ENCODE results near the gene LEMD3.
A peak's percentile ranks its signal among the peaks of the same experiment; 100 is the strongest.

Gene LEMD3

GRCh38 chr12:65169320-65170208 is at the start of gene LEMD3:
Gene LEMD3 (plus strand): TSS chr12:65169583. CDS start chr12:65169597, 14 bp downstream.
- DNase-seq: peak; percentile 99

DNA sequence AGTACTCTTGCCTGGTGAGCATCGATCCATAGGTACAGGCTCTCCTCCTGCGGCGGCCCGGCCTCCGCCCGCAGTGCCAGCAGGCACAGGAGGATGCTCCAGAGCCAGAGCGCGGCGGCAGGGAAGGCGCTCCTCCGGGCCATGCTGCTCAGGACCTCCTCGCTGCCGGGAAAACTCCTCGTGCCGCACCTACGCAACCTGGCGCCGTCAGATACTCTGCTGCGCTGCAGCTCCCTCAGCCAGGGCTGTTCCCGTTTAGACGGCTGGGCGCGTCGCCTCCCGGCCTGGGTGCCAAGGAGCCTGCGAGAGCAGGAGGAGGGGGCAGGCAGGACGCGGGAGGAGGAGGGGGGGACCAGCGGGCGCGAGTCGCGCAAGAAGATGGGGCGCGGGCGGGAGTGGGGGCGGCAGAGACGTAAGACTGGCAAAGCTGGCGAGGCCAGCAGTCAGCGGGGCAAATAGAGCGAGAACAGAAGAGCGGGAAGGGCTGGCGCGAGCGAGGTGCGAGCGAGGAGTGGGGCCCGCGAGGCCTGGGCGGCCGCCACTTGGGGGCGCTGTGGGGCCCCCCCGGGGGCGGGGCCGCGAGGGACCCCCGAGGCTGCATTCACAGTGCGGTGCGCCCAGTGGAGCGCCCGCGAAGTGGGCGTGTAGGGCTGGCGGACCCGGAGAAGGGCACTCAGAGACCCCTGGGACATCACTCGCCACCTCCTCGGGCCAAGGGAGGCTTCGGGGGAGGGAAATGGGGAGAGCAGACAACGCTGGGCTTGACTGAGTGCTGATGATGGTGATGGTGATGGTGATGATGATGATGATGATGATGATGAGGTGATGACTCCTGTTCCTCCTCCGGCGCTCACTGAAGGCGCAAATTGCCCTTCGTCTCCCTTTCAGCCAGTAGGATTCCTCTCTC is 48.1 kb upstream of the LEMD3 start, which contains the start of gene WIF1:
WIF1 (minus strand) TSS at position 257 of the 907 bp plus-strand sequence; CDS start at position 143, 114 bp downstream.
- no peak for DNase-seq

DNA sequence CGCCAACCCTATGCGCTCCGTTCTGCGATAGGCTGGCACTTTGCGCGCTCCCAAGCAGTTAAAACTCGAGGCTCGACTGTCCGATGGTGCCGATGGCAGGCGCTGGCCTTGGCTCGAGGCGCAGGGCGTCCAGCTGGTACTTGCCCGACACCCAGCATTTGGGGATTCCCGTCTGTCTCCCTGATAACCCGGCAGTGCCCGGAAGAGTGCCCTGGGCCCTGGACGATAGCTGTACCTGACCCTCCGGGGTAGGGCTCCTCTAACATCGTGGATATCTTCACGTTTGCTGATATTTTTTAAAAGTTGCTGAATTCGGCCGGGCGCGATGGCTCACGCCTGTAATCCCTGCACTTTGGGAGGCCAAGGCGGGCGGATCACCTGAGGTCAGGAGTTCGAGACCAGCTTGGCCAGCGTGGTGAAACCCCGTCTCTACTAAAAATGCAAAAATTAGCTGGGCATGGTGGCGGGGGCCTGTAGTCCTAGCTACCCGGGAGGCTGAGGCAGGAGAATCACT is 47.4 kb upstream of the LEMD3 start:
- DNase-seq: no peak

- no peak for DNase-seq
Measured at GRCh38 chr12:65122703-65123102, 46.7 kb upstream of the LEMD3 start.

DNA sequence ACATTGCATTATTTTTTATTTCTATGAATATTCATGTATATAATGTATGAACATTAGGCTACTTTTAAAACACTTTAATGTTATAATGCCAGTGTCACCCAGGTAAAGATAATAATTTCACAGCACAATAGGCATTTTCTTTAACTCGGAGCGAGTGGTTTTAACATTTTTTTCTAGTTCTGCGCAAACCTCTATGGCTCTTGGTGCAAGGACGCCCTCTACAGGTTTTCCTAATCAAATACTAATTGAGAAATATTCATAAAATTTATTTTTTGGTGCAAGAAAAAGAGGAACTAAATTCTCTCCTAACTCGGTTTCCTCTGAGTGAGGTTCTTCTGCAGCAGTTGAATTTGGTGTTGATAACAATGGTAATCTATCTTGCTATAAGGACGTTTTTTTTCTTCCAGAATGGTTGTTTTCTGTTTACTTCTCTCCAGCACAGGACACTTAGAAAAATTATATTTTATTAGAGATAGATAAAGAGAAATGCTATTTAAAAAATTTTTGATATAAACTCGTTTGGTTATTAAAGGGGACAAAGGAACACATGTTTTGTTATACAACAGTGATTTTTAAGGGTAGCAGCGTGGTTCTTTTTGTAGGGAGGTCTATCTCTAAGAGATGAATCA is 45.8 kb upstream of the LEMD3 start:
- DNase-seq: peak; percentile 64

DNA sequence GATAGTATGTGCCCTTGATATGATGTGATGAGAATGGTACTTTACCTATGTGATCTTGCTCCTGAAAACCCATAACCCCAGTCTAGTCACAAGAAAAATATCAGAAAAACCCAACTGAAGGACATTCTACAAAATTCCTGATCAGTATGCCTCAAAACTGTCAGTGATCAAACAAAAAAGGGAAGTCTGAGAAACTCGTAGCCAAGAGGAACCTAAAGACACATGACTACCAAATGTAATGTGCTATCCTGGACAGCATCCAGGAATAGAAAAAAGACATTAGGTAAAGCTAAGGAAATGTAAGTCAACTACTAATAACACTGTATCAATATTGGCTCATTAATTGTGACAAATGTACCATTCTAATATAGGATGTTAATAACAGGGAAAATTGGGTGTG is 44.1 kb upstream of the LEMD3 start:
- no peak for DNase-seq

DNA sequence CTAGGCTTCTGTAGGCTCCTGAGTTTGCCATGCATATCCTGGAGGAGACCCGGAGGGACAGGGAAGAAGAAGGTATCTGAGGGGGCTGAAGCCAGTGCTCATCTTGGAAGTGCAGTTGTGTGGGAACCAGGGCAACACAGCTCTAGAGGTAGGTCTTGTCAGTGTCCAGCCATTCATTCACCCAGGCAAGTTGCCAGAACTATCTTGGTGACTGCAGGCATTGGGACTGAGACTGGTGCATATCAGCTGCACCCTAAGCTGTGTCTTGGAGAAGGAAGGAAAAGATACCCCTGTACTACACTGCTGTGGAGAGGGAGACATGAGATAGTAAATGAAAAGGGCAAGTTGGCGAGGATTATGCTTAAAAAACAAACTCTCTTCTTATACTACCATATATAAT is 43.4 kb upstream of the LEMD3 start:
- no peak for DNase-seq

GRCh38 chr12:65126482-65126881 is 42.9 kb upstream of the LEMD3 start:
- no peak for DNase-seq

DNA sequence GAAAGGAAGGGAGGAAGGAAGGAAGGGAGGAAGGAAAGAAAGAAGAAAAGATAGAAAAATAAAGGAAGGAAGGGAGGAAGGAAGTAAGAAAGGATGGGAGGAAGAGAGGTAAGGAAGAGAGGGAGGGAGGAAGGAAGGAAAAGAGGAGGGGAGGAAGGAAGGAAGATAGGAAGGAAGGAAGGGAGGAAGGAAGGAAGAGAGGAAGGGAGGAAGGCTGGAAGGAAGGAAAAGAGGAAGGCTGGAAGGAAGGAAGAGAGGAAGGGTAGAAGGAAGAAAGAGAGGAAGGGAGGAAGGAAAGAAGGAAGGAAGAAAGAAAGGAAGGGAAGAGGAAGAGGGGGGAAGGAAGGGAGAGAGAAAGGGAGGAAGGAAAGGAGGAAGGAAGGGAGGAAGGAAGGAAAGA is 35.5 kb upstream of the LEMD3 start:
- DNase-seq: no peak

- DNase-seq: no peak
Measured at GRCh38 chr12:65139389-65139788, 30.0 kb upstream of the LEMD3 start.

GRCh38 chr12:65140738-65141137 is 28.6 kb upstream of the LEMD3 start:
- no peak for DNase-seq

DNA sequence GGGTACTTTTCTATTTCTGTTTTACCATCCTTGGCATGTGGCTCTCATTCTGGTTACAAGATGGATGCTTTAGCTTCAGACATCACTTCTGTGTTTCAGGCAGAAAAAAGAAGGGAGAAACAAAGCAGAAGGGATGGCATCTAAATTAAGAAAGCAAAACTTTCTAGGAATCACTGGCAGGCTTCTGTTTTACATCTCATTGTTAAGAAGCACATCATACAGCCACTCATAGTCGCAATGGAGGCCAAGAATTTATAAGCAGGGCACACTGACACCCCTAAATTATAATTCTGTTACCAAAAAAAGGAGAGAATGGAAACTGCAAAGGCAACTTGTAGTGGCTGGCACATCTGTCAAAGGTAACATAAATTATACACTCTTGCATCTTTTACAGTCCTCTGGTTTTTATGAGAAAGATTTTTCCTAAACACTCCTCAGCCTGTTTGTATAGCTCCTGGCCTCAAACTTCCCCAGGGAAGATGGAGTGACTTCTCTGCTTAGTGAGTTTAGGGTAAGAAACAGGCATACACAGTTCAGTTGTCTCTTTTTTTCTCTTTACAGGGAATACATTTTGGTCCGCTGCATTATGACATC is 22.0 kb upstream of the LEMD3 start:
- DNase-seq: no peak

DNA sequence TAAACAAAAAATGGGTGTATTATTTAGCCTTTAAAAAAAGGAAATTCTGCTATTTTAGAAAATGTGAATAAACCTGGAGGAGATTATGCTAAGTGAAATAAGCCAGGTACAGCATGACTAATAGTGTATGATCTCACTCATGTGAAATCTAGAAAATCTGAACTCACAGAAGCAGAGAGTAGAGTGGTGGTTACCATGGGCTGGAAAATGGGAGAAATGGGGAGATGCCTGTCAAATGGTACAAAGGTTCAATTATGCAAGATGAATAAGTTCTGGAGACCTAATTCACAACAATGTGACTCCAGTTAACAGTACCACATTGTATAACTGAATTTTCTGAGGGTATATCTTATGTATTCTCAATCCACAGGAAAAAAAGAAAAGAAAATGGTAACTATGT is 17.4 kb upstream of the LEMD3 start:
- DNase-seq: no peak

DNA sequence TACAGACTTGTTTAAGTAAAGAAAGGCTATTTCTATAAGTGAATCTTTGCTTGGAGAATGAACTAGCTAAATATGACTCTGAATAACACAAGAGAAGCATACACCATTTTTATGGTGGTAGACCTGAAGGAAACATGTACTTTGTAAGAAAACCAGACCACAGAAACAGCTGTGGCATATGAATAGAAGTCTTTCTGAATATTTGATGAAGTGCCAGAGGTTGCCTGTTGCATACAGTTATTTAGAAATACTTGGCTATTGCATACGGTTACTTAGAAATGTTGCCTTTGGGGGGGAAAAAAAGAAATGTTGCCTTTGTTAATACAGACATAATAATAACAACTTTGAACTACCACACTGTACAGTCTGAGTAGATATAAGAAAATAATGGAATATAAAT is 16.8 kb upstream of the LEMD3 start:
- no peak for DNase-seq

GRCh38 chr12:65155784-65156183 is 13.6 kb upstream of the LEMD3 start:
- no peak for DNase-seq

DNA sequence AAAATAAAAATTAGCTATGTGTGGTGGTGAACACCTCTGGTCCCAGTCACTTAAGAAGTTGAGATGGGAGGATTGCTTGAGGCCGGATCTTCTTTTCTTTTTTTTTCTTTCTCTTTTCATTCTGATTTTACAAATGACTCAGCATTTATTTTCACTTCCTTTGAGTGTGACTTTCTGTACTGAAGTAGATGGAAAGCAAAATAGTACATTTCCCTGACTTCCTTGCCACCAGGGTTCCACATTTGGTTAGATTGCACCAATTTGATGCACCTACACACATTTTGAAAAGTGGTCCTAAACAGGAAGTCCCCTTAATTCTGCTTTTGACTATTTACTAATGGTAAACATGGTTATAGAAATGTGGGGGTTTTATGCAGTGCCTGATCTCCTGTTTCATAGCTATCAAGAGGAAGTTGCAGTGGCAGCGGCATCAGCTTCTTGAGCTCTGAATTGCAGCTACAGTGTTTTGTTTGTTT is 13.0 kb upstream of the LEMD3 start:
- DNase-seq: no peak

DNA sequence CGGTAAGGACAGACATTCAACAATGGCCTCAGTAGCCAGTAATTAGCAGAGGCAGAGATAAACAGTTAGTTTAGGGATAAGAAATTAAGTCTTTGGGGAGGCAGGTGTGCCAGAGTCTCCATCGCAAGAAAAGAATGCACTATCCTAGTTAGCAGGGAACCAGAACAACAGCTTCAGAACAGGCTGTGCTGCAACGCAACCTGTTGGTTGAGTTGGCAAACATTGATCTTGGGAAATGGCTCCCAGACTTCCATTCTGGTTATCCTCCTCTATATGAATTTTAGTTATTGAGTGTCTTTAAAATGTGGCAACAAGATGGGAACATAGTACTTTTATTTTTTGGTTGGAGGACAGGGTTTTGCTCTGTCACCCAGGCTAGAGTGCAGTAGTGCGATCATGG is 12.3 kb upstream of the LEMD3 start:
- peak; percentile 6 for DNase-seq

DNA sequence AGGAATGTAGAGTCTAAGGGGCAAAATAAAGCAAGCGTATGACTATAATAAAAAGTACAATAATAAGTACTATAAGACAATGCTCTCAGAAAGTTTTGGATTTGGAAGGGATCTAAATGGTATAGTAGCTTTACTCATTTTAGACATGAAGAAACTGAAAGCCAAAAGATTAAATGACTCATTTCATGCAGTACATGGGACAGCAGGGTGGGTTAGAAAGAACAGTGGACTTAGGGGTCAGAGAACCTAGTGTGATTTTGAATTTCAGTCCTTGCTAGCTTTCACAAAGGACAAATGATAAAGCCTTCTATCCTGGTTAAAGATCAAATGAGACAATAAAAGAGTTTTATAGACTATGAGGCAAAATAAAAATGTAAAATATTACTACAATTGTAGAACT is 6.8 kb upstream of the LEMD3 start:
- DNase-seq: no peak

DNA sequence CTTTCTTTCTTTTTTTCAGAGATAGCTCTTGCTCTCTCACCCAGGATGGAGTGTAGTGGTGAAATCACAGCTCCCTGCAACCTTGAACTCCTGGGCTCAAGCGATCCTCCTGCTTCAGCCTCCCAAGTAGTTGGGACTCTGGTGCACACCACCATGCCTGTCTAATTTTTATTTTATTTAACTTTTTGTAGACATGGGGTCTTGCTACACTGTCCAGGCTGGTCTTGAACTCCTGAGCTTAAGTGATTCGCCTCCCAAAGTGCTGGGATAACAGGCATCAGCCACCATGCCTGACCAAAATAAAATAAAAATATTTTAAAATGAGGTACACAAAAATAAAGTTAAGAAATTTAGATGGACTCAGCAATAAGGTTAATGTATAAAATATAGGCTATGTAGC is 5.1 kb upstream of the LEMD3 start:
- no peak for DNase-seq

GRCh38 chr12:65164774-65165173 is 4.6 kb upstream of the LEMD3 start:
- no peak for DNase-seq

- no peak for DNase-seq
Measured at GRCh38 chr12:65168681-65169319, 583 bp upstream of the LEMD3 start.

Data from NCI-H774 (cell line).